ENCODE data around the gene PTPRT.

DNA sequence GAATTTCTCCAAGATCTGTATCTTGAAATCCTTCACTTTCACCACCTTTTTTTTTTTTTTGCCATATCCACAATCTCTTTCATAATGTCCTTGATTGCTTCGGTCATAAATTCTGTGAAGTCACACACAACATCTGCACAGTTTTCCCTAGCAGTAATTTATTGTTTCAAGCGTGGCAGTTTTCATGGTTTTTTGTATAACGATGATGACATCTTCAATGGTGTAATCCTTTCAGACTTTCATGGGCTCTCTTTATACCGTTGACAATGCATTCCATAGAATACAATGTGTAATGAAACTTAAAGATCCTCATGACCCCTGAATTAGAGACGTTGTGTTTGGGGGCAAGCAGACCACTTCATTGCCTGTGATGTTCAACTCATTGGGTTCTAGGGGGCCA, 693.1 kb downstream of the PTPRT start:
- no peak for TF ChIP-seq CTCF (conservative IDR thresholded peaks at IDR 0.05 in 1 of 2, IDR thresholded peaks at IDR 0.05 in 1 of 2; ENCODE audit: low read depth in 1 of 2, low read length in 2 of 2)
- no peak for TF ChIP-seq EZH2 (IDR thresholded peaks at IDR 0.05; ENCODE audit: low read length, missing control alignments)
